Measurements from ENCODE around the gene DUSP16.

DUSP16 gene

GRCh38 chr12:12520273-12520672 lies 42.4 kb downstream of the DUSP16 start:
- H3K4me3 ChIP-seq (replicated peaks; ENCODE audit: insufficient read depth, low read length) = no peak overlapping the region
- DNase-seq (ENCODE audit: low read depth in 1 of 2, low spot score in 1 of 2) = no peak
- TF ChIP-seq SPI1 (IDR thresholded peaks at IDR 0.05; ENCODE audit: borderline replicate concordance, low read depth) (no peak; the same call in 1 of the 2 replicates), GABPA (IDR thresholded peaks at IDR 0.05; ENCODE audit: low read depth) (no peak), POLR2AphosphoS5 (IDR thresholded peaks at IDR 0.05; ENCODE audit: low read depth) (no peak), REST (IDR thresholded peaks at IDR 0.05; ENCODE audit: insufficient replicate concordance, low read depth) (no peak), CTCF (IDR thresholded peaks at IDR 0.05; ENCODE audit: insufficient read depth, low read length) (no peak)
- H3K27me3 ChIP-seq (ENCODE audit: insufficient read depth, poor library complexity, severe bottlenecking) = no peaks in the 10 kb centered on the region
- no peak overlapping the region for H3K27ac ChIP-seq (replicated peaks)

GRCh38 chr12:12519354-12519998 lies 43.2 kb downstream of the DUSP16 start:
- H3K27ac ChIP-seq (replicated peaks) = no peak overlapping the region
- no peak for DNase-seq (ENCODE audit: low read depth in 1 of 2, low spot score in 1 of 2)

More at GRCh38 chr12:12519354-12519998, 43.2 kb downstream of the DUSP16 start:
- TF ChIP-seq POLR2AphosphoS5 (IDR thresholded peaks at IDR 0.05; ENCODE audit: low read depth) (no peak), REST (IDR thresholded peaks at IDR 0.05; ENCODE audit: insufficient replicate concordance, low read depth) (no peak), CTCF (IDR thresholded peaks at IDR 0.05; ENCODE audit: insufficient read depth, low read length) (no peak), GABPA (IDR thresholded peaks at IDR 0.05; ENCODE audit: low read depth) (no peak), SPI1 (IDR thresholded peaks at IDR 0.05; ENCODE audit: borderline replicate concordance, low read depth) (no peak)
- Histone ChIP-seq H3K27me3 (ENCODE audit: insufficient read depth, poor library complexity, severe bottlenecking) (no peaks in the 10 kb centered on the region), H3K4me3 (replicated peaks; ENCODE audit: insufficient read depth, low read length) (no peak overlapping the region)
